Neural progenitor cell (in vitro differentiated cells): ENCODE results near the gene PJA2. TPM values are rescaled to one million over a fixed set of nuclear protein-coding genes. Genes with fewer than 3 reads are reported as not detected.

Source experiments
- DNase-seq: peaks from one replicate; pipeline ENCODE4 v3.0.0-alpha.2; 2016; ENCODE audit warnings: low spot score
- H2AFZ ChIP-seq: fragments of 200-600 bp; sonication (generic); replicated peaks from 2 replicates; pipeline ENCODE4 v1.6.1; 2016; ENCODE audit warnings: antibody characterized with exemption
- H3F3A ChIP-seq: fragments of 200-600 bp; sonication (generic); 2 replicates; pipeline ENCODE4 v1.6.1; 2016; ENCODE audit warnings: antibody characterized with exemption, low read depth
- H3K27ac ChIP-seq: fragments of 200-600 bp; sonication (generic); 2 replicates; pipeline ENCODE4 v1.5.1; 2016; ENCODE audit warnings: mild to moderate bottlenecking
- H3K27me3 ChIP-seq: fragments of 200-600 bp; sonication (generic); 2 replicates; pipeline ENCODE4 v1.6.1; 2016; ENCODE audit warnings: mild to moderate bottlenecking, moderate library complexity
- H3K36me3 ChIP-seq: fragments of 200-600 bp; sonication (generic); 2 replicates; pipeline ENCODE4 v1.5.1; 2016
- H3K4me1 ChIP-seq: fragments of 200-600 bp; sonication (generic); 2 replicates; pipeline ENCODE4 v1.6.1; 2016; ENCODE audit warnings: mixed run types
- H3K4me2 ChIP-seq: fragments of 200-600 bp; sonication (generic); 2 replicates; pipeline ENCODE4 v1.6.1; 2016
- H3K4me3 ChIP-seq: fragments of 200-600 bp; sonication (generic); 2 replicates; pipeline ENCODE4 v1.5.1; 2016
- H3K79me2 ChIP-seq: fragments of 200-600 bp; sonication (generic); 2 replicates; pipeline ENCODE4 v1.6.1; 2016; ENCODE audit warnings: low read depth
- H3K9ac ChIP-seq: fragments of 200-600 bp; sonication (generic); 2 replicates; pipeline ENCODE4 v1.6.1; 2016
- H3K9me3 ChIP-seq: fragments of 200-600 bp; sonication (generic); 2 replicates; pipeline ENCODE4 v1.5.1; 2016; ENCODE audit warnings: low read depth
- H4K20me1 ChIP-seq: fragments of 200-600 bp; sonication (generic); 2 replicates; pipeline ENCODE4 v1.6.1; 2016; ENCODE audit warnings: low read depth
- H3K27ac Mint-ChIP-seq: 3 replicates; pipeline ENCODE4 v1.8.0; 2021; ENCODE audit warnings: mixed read lengths
- H3K27me3 Mint-ChIP-seq: 2 replicates; pipeline ENCODE4 v1.8.0; 2022; ENCODE audit warnings: low read depth, mild to moderate bottlenecking, inconsistent platforms, moderate library complexity, mixed read lengths; ENCODE audit not compliant: insufficient read depth
- H3K36me3 Mint-ChIP-seq: 3 replicates; pipeline ENCODE4 v1.8.0; 2021; ENCODE audit warnings: mixed read lengths
- H3K4me1 Mint-ChIP-seq: 3 replicates; pipeline ENCODE4 v1.8.0; 2021; ENCODE audit warnings: mixed read lengths
- H3K4me3 Mint-ChIP-seq: 3 replicates; pipeline ENCODE4 v1.8.0; 2021; ENCODE audit warnings: mild to moderate bottlenecking, moderate library complexity, mixed read lengths
- H3K9me3 Mint-ChIP-seq: 3 replicates; pipeline ENCODE4 v1.8.0; 2020; ENCODE audit warnings: mixed read lengths
- CTCF ChIP-seq: fragments of 200-600 bp; sonication (generic); IDR thresholded peaks from 2 replicates; pipeline ENCODE4 v1.5.1; 2017; ENCODE audit warnings: antibody characterized with exemption, mild to moderate bottlenecking
- EZH2 ChIP-seq: fragments of 200-600 bp; sonication (generic); IDR thresholded peaks from 2 replicates; pipeline ENCODE4 v1.6.1; 2017; ENCODE audit warnings: antibody characterized with exemption, mild to moderate bottlenecking, moderate library complexity
- EZH2phosphoT487 ChIP-seq: fragments of 200-600 bp; sonication (generic); IDR thresholded peaks from 2 replicates; pipeline ENCODE4 v1.6.1; 2017; ENCODE audit warnings: antibody characterized with exemption
- total RNA-seq: library from RNA; depleted of rRNA; stranded (reverse); fragments of >200 nt; gene quantifications from 2 replicates; pipeline ENCODE4 v1.2.3, GENCODE V29; 2015; ENCODE audit warnings: low replicate concordance

PJA2 gene
- total RNA-seq, 1 donor from 2014 or later: 128 TPM

GRCh38 chr5:109351988-109352864 lies 57.5 kb downstream of the PJA2 start:
- Histone ChIP-seq H4K20me1 (peaks cover 8% of the 10 kb centered on the region), H3K4me2 (no peak overlapping the region), H3F3A (peaks cover 12% of the 10 kb centered on the region), H2AFZ (no peak overlapping the region), H3K4me3 (no peak overlapping the region), H3K9me3 (no peaks in the 10 kb centered on the region), H3K27me3 (no peaks in the 10 kb centered on the region), H3K27ac (no peak overlapping the region), H3K9ac (no peak overlapping the region), H3K4me1 (no peaks in the 10 kb centered on the region), H3K79me2 (no peaks in the 10 kb centered on the region), H3K36me3 (peaks cover 7% of the 10 kb centered on the region)
- DNase-seq: peak; percentile 7
- Mint-ChIP-seq H3K36me3 (peaks cover 12% of the 10 kb centered on the region), H3K4me1 (no peaks in the 10 kb centered on the region), H3K27me3 (no peaks in the 10 kb centered on the region), H3K27ac (no peak overlapping the region), H3K4me3 (no peak overlapping the region), H3K9me3 (no peaks in the 10 kb centered on the region)
- no peak for TF ChIP-seq EZH2phosphoT487
- TF ChIP-seq EZH2: no peak
- no peak for TF ChIP-seq CTCF

- H3K36me3 Mint-ChIP-seq: peaks cover 20% of the 10 kb centered on the region
- no peak overlapping the region for H3K27ac Mint-ChIP-seq
- Histone ChIP-seq H3F3A (peaks cover 12% of the 10 kb centered on the region), H3K9ac (no peak overlapping the region), H2AFZ (no peak overlapping the region), H3K4me1 (no peaks in the 10 kb centered on the region), H4K20me1 (peaks cover 8% of the 10 kb centered on the region), H3K27me3 (no peaks in the 10 kb centered on the region), H3K27ac (no peak overlapping the region), H3K4me3 (no peak overlapping the region), H3K9me3 (no peaks in the 10 kb centered on the region), H3K4me2 (no peak overlapping the region), H3K79me2 (no peaks in the 10 kb centered on the region), H3K36me3 (peaks cover 7% of the 10 kb centered on the region)
- no peak overlapping the region for H3K4me3 Mint-ChIP-seq
- H3K27me3 Mint-ChIP-seq: no peaks in the 10 kb centered on the region
- TF ChIP-seq CTCF (no peak), EZH2 (no peak), EZH2phosphoT487 (no peak)
- no peaks in the 10 kb centered on the region for H3K4me1 Mint-ChIP-seq
- DNase-seq: no peak
- no peaks in the 10 kb centered on the region for H3K9me3 Mint-ChIP-seq
Measured at GRCh38 chr5:109350537-109351270, 59.1 kb downstream of the PJA2 start.

- no peaks in the 10 kb centered on the region for H3K27me3 Mint-ChIP-seq
- no peak overlapping the region for H3K27ac Mint-ChIP-seq
Measured at GRCh38 chr5:109349388-109349787, 60.4 kb downstream of the PJA2 start.

More at GRCh38 chr5:109349388-109349787, 60.4 kb downstream of the PJA2 start:
- Mint-ChIP-seq H3K4me1 (no peaks in the 10 kb centered on the region), H3K36me3 (peaks cover 22% of the 10 kb centered on the region), H3K4me3 (no peak overlapping the region), H3K9me3 (peaks cover 2% of the 10 kb centered on the region)
- peaks cover 6% of the 10 kb centered on the region for H3F3A ChIP-seq
- no peaks in the 10 kb centered on the region for H3K27me3 ChIP-seq
- H2AFZ ChIP-seq: no peak overlapping the region
- no peaks in the 10 kb centered on the region for H3K4me1 ChIP-seq
- H3K4me3 ChIP-seq: no peak overlapping the region
- peaks cover 12% of the 10 kb centered on the region for H3K36me3 ChIP-seq
- no peak overlapping the region for H3K27ac ChIP-seq
- DNase-seq: no peak
- H3K79me2 ChIP-seq: no peaks in the 10 kb centered on the region
- no peak overlapping the region for H3K4me2 ChIP-seq
- peaks cover 8% of the 10 kb centered on the region for H4K20me1 ChIP-seq
- no peak for TF ChIP-seq EZH2
- no peak for TF ChIP-seq CTCF
- TF ChIP-seq EZH2phosphoT487: no peak
- H3K9ac ChIP-seq: no peak overlapping the region
- no peaks in the 10 kb centered on the region for H3K9me3 ChIP-seq
